Measurements from ENCODE around the gene DCHS1.

DCHS1 gene

DNA sequence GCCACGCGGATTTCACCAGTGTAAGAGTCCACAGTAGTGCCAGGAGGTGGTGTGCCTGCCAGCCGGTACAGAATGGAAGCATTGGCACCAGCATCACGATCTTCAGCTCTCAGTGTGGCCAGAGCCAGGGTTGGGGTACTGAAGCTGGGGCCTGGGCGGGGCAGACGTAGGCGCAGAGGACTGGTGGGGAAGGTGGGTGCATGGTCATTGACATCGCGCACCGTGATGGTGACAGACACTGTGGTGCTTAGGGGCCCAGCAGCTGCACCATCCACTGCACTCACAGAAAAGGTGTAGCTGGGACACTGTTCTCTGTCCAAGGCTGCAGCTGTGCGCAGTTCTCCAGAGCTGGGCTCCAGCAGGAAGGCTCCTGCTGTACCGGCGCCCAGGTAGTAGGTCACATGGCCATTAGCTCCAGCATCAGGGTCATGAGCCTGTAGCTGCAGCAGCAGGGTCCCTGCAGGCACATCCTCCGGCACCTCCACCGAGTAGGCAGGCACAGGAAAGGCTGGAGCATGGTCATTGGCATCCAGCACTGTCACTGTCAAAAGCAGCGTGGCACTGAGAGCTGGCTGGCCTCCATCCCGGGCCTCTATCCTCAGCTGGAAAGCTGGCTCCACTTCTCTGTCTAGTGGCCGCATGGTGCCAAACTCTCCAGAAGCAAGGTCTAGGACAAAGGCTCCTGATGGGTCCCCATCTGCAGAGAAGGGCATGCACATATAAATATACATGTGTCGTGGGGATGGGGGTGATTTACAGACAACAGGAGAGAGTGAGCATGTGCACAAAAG is 28.4 kb downstream of the DCHS1 start:
- no peak for DNase-seq (ENCODE audit: low spot score)

DNA sequence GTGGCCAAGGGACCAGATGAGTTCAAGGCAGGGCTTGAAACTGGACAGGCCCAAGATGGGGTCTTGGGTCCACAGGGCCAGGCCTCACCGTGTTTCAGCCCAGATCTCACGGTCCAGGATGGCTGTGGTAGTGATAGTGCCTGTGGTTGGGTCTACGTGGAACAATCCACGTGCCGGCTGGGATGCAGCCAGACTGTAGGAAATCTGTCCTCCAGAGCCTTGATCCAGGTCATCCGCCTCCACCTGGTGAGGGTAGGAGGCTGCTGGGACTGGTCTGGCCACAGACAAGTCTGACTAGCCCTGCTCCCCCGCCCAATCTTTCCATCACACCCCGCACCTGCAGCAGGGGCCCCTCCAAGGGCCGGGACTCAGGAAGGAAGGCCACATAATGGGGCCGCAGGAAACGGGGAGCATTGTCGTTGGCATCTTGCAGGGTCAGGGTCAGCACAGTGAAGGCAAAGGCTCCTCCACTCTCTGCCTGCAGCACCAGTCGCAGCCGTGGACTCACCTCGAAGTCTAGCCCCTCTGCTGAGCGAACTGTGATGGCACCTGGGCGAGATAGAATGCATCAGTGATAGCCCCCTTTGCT is 29.7 kb downstream of the DCHS1 start:
- DNase-seq (ENCODE audit: low spot score) = no peak

DNA sequence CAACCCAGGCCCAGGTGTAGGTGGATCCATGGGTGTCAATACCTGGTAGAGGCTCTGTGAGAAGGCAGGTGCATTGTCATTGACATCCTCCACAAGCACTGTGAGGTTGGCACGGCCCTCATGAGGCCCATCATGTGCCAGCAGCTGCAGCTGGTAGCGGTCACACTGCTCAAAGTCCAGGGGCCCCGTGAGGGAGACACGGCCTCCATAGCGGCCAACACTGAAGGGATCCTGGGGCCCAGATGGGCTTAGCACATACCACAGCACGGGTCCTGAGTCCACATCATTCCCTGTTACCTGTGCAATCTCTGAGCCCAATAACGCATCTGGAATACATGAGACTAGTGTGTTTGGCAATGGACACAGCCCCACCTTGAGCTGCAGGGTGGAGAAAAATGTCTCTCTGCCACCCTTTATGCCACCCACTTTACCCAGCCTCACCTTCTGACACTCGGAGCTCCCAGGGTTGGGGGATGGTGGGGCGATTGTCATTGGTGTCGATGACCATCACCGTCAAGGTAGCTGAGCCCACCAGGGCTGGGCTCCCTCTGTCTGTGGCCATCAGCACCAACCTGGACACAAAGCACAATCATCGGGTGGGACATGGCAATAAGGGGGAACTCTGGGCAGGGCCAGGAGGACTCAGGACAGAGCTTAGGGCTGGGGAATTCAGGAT is 30.3 kb downstream of the DCHS1 start:
- DNase-seq (ENCODE audit: low spot score) = no peak

DNA sequence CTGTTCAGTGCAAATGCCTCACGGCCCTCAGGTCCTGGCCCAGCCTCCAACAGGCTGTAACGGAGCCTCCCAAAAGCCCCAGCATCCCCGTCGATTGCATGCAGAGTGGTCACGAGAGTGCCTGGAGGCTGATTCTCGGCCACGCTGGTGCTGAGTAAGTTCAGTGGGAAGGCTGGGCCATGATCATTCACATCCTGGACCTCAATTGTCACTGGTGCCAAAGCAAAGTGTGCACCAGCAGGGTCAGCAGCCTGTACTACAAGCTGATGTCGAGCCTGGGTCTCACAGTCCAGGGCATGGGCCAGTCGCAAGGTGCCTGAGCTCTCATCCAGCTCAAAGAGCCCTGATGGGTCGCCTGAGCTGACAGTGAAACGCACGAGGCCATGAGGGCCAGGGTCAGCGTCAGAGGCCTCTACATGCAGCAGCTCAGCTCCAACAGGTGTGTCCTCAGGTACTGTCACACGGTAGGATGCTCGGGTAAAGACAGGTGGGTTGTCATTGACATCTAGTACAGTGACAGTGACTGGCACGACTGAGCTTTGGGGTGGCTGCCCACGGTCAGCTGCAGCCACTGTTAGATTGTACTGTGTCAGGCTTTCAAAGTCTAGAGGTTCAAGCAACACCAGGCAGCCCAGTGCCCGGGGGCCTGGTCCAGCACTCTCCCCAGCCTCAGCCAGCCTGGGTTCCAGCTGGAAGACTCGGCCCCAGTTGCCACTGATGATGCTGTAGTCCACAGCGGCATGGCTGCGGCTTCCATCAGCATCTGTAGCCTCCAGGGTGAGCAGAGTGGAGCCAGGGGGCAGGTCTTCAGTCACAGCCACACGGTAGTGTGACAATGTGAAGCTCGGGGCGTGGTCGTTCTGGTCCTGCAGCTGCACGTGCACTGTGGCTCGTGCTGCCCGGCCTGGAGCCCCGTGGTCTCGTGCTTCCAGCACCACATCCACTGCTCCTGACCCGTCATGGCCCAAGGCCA is 31.9 kb downstream of the DCHS1 start:
- no peak for DNase-seq (ENCODE audit: low spot score)

DNA sequence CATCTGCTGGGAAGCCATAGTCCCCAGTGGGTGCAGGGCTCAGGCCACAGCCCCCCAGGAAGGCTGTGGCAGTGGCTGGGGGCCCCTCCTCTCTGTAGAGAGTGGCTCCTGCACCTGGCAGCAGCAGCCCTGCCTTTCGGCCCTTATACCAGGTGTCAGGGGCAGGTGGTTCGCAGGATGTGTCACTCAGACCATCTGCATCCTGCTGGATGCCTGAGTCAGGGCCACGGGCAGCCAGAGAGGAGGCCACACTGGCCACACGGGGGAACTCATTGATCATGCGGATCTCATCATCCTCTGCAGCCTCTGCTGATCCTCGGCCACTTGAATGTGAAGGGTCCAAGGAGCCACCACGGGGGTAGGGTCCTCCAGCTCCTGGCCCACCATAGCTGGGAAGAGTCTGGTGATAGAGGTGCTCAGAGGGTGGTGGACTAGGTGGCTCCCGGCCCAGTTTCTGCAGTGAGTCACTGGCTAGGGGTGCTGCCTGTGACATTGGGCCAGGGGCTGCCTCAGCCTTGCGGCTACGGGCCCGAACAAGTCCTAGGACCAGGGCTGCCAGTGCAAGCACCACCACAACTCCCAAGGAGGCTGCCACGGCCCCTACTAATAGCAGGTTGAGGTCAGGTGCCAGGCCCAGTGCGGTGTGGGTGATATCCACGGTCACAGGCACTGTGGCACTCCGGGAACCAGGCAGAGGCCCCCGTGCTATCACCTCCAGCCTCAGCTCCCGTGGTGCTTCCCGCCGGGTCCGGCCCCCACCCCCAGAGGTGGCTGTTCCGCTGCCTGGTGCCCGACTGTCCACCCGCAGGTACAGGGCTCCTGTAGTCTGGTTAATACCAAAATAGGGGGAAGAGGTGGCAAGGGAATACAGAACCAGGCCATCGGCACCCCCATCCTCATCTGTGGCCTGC is 33.1 kb downstream of the DCHS1 start:
- DNase-seq (ENCODE audit: low spot score) = no peak

DNA sequence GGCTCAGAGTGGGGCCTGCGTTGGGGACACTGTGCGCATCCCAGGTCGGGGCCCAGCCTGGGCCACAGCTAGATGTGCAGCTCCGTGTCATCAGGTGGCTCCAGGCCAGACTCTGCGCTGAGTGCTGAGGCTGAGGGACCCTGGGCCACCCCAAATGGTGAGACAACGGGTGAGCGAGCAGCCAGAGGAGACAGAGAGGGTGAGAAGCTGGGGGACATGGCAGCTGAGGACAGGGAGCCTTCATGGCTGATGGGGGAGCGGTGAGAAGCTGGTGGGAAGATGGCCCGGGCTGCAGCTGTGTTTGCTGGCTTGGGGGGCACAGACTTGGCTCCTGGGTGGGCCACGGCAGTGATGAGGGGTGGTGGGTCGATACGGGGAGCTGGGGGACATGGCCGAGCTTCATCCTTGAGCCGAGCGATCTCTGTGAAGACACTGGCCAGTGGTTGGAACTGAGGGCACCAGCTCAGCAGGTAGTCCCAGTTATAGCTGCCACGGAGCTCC is 33.8 kb downstream of the DCHS1 start:
- no peak for DNase-seq (ENCODE audit: low spot score)

DNA sequence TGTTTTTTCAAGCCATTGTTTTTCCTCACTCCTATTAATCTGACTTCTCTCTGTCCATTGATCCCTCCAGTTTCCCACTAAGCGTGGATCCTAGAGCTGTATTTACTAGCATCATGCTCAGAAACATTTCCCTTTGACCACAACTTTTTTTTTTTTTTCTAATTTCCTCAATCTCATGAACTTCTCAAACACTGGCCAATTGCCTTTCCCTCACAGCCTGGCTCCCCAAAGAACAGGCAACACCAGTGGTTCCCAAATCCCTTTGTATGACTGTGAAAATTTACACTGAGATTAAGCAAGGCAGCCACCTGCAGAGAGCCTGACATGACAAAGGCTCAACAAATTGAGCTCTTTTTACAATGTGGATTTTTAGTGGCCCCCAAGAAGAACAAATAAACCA is 35.0 kb downstream of the DCHS1 start:
- no peak for DNase-seq (ENCODE audit: low spot score)

DNA sequence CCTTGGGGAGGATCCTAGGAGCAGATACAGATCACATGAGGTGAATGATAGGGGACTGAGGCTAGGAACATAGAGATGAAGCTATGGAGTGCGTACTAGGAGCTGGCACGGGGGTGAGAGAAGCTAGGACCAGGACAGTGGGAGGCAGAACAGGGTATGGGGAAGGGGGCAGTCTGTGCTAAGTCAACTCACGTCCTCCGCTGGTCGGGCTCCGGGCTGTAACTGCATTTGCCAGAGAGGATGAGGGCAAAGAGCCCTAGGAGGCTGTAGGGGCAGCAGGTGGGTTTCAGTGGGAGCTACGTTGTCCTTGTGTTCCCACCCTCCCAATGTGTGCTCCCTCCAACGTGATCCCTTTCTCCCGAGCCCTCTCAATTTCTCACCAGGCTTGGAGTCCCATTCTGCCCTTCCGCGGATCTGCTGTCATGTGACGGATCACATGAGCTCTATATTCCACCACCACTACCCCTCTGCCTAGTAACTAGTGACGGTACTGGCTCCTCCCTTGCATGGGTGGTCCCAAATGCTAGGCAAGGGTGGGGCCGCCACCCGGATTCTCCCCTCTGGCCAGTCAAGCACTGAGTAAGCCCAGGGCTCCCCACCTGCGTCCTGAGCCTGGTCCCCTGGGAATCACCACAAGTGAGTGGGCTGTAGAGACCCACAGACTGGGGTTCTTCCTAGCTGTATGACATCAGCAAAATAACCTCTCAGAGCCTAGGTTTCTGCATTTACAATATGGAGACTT is 36.4 kb downstream of the DCHS1 start, which contains the start of gene TPP1:
Gene TPP1 (minus strand): TSS at position 419 of the 742 bp plus-strand sequence. CDS start 22 bp downstream, at position 397.
- DNase-seq (ENCODE audit: low spot score) = peak; percentile 92

DNA sequence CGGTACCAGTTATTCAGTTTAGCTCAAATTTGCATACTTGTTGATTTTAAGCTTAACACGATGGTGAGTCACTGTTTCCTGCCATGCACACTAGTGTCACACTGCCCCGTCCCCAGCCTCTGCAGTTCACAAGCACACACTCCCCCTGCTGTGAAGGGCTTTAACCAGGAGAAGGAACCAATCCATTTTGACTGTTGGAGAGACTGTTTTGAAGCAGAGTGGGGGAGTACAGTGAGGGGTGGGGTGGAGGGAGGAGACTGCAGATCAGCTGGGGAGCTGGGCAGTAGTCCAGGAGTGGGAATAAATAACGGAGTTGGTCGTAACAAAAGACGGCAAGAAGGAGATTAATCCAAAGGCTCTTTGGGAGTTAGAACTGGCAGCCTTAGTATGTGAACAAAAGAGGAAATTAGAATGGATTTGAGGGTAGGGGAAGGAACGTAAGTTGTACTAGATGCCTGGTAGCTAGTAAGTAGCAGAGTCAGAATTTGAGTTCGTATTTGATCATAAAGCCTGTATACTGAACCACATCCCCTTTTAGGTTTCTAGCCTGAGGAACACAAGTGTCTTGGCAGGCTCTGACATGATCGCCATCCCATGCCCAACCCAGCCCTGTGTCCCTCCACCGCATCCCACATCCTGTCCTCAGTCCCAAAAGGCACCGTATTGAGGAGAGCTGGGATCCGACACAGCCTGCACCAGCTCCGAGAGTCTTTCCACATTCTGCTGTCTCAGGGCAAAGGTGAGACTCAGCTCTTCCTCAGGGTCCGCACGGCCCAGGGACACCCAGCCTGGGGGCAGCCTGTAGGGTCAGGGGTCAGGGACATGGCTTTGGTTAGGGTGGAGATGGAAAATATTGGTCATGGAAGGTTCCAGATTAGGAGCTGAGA is 37.2 kb downstream of the DCHS1 start:
- DNase-seq (ENCODE audit: low spot score) = no peak

DNA sequence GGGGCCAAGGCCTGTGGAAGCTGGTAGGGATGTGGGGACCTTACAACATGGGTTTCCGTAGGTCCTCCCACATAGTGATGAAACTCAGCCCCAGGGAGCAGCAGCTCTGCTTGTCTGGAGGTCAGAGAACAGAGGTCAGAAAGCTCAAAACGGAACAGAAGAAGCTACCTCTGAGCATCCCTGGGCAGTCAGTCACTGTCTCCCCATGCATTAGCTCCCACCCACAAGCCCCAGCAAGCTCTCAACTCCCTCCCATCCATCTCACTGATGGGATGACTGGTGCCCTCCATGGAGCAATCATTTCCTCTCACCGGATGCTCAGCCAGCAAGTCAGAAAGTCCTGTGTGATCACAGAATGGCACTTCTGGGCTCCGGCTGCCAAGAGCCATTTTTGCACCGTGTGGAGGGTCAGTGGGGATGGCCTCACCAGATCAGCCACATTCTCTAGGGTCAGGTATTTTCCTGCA is 38.3 kb downstream of the DCHS1 start:
- no peak for DNase-seq (ENCODE audit: low spot score)

DNA sequence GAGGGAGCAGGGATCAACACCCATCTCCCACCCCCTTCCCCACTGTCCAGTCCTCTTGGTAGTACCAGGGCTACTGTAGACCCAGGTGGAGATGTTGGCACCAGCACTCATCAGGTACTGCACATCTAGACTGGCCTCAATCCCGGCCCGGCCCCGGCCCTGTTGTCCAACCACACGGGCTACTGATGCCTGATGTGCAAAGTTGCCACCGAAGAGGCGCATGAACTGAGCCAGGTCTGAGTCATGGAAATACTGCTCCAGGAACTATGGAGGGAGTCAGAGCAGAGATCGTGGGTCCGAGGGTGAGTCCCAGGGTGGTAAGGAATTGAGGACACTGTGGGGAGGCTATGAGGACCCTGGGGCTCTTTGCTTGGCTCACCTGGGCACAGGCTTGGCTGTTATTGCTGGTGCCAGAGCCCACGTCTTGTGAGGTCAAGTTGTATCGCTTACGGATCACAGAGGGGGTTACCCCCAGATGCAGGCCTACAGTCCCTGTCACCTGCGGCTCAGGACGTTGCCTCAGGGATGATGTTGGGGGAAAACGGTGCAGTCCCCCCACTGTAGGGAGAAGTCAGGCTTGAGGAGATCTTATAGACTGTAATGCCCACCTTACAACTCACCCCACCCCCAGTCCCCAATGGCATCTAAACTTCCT is 38.9 kb downstream of the DCHS1 start:
- DNase-seq (ENCODE audit: low spot score) = no peak

DNA sequence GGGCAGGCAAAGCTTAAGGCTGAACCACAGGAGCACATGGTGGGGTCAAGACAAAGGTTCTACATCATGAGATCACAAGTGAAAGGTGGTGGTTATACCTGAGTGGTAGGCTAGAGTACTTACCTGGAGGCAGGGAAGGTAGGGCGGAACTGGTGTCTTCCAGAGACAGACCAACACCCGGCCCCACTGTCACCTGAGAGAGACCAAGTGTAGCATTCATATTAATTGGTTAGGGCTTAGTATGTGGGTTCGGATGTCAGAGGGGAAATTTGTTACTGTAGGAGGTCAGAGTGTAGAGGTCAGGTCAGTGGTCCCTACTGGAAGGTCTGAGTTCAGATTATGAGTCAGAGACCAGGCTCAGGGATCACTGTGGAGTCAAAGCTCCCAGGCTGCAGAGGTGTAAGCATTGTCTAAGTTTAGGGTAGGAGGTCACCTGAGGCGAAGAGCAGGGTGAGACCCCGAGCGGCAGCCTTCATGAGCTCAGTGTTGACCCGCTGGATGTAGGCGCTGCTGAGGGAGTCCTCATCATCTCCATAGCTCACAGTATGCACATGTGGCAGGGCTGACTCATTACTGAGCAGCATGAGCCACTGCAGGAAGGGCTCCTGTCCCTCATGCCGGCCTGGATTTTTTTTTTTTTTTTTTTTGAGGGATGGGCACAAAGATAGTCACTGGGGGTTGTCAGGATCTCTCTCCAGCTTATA is 39.6 kb downstream of the DCHS1 start:
- DNase-seq (ENCODE audit: low spot score) = no peak

DNA sequence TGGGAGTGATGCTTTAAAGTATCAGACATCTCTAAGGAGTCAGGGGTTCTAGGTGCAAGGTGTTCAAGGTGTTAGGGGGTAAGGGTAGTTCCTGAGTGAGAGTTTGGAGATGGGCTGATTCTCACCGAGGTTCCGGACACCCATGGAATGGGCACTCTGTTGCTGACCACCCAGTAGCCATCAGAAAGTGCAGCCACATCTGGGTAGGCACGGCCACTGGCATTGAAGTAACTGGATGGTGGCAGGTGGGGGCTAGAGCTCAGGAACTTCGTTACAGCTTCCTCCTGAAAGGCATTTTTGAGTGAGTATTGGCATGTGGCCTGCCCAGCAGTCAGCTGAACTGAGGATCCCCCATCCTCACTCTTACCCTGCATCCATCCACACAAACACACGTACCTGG is 40.6 kb downstream of the DCHS1 start:
- DNase-seq (ENCODE audit: low spot score) = no peak

DNA sequence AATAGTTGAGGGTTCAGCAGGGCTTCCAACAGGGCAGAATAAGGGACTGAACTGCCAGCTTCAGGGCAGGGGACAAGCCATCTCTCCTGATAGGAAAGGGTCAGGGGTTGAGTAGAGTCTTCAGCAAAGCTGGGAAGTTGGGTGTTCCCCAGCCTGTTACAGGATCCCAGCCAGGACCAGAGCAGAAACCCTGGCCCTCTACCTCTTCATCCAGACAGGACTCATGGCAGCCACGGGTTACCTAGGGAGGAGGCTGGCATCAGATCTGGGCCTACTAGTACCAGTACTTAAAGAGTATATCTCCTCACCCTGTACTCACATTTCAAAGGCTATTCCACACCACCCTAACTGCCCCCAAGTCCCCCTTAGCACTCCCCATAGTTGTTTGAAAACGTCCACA is 41.2 kb downstream of the DCHS1 start:
- no peak for DNase-seq (ENCODE audit: low spot score)

DNA sequence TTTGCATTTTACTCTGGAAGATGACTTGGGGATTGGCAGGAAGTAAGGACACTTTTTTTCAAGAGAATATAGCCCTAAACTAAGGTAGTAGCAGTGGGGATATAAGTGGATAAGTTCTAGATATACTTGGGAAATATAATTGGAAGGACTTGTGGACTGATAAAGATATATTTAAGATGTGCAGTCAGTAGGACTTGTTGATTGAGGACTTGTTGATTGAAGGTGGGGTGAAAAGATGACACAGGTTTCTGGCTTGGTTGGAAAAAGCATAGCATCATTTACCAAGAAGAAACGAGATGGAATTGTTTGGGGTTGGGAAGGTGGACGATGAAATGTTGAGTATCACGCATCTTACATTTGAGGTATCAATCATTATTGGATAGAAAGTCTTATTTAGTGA is 42.1 kb downstream of the DCHS1 start:
- no peak for DNase-seq (ENCODE audit: low spot score)

DNA sequence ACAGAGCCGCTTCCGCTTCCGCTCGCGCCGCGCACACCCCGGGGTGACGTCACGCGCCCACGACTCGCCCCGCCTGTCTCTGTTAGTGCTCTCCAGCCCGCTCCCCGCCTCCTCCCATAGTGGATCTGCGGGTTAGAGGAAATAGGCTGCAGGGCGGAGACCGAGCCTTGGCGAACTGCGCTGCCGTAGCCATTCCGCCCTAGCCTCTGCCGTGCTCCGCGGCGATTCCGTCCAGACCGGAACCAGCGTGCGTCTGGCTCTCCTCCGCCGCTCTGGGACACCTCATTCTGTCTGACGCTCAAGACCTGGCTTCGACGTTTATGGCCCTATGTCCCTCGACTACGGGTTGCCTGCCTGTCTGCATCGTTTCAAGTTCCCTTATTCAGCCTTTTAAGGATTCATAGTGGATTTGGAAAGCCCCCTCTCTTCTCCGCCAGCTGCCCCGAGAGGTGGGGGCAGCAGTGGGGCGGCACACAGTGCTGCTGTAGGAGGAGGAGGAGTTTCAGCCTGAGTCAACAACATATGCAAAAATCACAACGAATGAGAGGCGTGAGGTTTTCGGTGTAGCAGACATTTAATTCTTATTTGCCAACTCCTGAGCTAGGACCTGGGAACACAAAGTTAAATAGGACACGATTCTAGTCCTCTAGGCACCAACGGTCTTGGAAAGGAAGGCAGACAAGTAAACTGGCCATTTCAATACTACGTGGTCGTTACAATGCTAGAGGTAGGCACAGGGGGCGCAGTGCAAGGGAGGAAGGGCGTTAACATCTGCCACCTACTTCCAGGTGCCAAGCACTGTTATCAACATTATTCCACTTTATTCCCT is 43.2 kb downstream of the DCHS1 start, which contains the start of gene TAF10:
Gene TAF10 (minus strand): TSS at position 4 of the 829 bp plus-strand sequence. CDS start 27 bp downstream, outside the sequence.
- DNase-seq (ENCODE audit: low spot score) = peak; percentile 98

DNA sequence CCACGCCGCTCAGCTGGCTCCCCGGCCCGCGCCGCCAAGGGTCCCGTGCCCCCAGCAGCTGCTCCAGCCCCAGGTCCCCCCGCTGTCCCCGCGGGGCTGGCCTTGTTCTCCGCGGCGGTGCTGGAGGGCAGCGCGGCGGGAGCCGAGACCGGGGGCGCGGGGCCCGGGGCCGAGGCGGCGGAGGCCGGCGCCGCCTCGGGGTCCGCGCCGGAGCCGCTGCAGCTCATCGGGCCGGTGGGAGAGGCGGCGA is 43.7 kb downstream of the DCHS1 start:
- DNase-seq (ENCODE audit: low spot score) = no peak
